Measurements from ENCODE around the gene XIRP2.

XIRP2 gene

DNA sequence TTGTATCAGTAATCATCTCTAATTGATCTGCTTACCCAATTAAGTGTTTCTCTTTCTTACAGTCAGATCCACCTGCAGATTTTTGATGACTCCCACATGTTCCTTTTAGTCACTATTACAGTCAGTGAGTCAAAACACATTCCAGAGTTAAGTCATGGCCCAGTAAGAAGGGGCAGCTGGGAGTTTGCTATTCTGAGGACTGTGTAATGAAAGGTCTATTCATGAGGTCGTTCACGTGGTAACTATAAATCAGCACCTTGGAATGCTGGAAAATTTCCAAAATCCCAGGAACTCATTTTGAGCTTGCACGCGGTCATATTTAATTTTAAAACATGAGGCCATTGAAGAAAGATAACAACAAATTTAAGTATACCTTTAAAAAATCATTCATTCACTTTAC lies 252.5 kb downstream of the XIRP2 start:
- TF ChIP-seq, protein P1, sequence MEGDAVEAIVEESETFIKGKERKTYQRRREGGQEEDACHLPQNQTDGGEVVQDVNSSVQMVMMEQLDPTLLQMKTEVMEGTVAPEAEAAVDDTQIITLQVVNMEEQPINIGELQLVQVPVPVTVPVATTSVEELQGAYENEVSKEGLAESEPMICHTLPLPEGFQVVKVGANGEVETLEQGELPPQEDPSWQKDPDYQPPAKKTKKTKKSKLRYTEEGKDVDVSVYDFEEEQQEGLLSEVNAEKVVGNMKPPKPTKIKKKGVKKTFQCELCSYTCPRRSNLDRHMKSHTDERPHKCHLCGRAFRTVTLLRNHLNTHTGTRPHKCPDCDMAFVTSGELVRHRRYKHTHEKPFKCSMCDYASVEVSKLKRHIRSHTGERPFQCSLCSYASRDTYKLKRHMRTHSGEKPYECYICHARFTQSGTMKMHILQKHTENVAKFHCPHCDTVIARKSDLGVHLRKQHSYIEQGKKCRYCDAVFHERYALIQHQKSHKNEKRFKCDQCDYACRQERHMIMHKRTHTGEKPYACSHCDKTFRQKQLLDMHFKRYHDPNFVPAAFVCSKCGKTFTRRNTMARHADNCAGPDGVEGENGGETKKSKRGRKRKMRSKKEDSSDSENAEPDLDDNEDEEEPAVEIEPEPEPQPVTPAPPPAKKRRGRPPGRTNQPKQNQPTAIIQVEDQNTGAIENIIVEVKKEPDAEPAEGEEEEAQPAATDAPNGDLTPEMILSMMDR (IDR thresholded peaks at IDR 0.05), result no peak
- no peak overlapping the region for H3K4me3 ChIP-seq (ENCODE audit: low read depth in 1 of 2, low read length in 1 of 2)
- H3K9me3 ChIP-seq, result no peaks in the 10 kb centered on the region
- H3K27ac ChIP-seq, result no peak overlapping the region
- H3K4me1 ChIP-seq (ENCODE audit: control insufficient read depth in 1 of 2, insufficient read depth in 1 of 2, low read depth in 1 of 2, low read length in 1 of 2), result no peaks in the 10 kb centered on the region
- no peaks in the 10 kb centered on the region for H3K36me3 ChIP-seq
- no peaks in the 10 kb centered on the region for H3K27me3 ChIP-seq

DNA sequence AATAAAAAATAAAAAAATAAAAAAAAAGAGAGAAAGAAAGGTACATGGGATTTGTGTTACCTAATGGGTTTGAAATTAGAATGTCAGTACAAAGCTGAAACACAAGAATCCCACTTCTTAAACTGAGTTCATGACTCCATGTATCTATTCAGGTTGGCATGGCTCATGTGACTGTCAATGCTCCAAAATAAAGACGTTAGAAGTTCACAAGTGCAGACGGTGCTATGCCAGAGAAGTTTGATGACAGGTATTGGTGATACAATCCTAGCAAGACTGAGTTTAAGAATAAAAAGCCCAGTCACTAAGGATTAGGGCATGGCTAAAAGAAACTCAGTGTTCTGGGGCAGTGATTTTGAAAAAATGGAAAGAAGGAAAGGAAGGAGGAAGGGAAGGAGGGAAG lies 254.3 kb downstream of the XIRP2 start:
- Histone ChIP-seq H3K36me3 (no peaks in the 10 kb centered on the region), H3K9me3 (no peaks in the 10 kb centered on the region), H3K4me1 (ENCODE audit: control insufficient read depth in 1 of 2, insufficient read depth in 1 of 2, low read depth in 1 of 2, low read length in 1 of 2) (no peaks in the 10 kb centered on the region), H3K27me3 (no peaks in the 10 kb centered on the region), H3K4me3 (ENCODE audit: low read depth in 1 of 2, low read length in 1 of 2) (no peak overlapping the region), H3K27ac (no peak overlapping the region)
- TF ChIP-seq, protein P1 (IDR thresholded peaks at IDR 0.05), result no peak

DNA sequence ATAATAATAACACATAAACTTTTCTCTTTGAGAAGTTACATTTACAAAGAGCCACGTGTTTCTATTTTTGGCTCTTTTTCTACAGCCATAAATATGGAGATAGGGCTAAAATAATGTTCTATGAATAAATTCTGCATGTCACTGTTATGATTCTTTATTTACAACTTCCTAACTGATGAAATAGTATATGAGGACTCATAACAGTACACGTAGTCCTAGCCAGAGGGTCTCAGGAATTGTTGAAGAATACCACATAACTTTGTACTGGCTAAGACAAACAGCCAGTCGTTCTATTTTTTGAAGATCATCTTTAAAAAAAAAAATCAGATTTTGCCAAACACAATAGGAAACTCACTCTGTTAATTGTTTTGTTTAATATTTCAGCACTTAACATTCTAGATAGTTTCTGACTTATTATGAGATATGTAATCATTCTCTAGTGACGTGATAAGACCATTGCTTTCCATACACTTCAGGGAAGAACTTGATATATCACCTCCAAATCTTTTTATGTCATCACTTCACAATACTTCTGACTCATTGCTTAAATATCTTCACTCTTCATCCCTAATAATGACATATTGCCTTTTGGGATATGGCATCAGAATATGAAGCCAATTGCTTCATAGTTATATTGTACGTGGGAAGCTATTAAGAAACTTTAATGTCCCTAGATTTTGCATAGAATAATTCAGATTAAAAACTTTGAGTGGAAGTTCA lies 256.1 kb downstream of the XIRP2 start:
- H3K4me1 ChIP-seq (ENCODE audit: control insufficient read depth in 1 of 2, insufficient read depth in 1 of 2, low read depth in 1 of 2, low read length in 1 of 2), result no peaks in the 10 kb centered on the region
- H3K9me3 ChIP-seq, result no peaks in the 10 kb centered on the region
- TF ChIP-seq, protein P1 (IDR thresholded peaks at IDR 0.05), result no peak
- no peak overlapping the region for H3K4me3 ChIP-seq (ENCODE audit: low read depth in 1 of 2, low read length in 1 of 2)
- no peaks in the 10 kb centered on the region for H3K27me3 ChIP-seq
- no peaks in the 10 kb centered on the region for H3K36me3 ChIP-seq
- H3K27ac ChIP-seq, result no peak overlapping the region

DNA sequence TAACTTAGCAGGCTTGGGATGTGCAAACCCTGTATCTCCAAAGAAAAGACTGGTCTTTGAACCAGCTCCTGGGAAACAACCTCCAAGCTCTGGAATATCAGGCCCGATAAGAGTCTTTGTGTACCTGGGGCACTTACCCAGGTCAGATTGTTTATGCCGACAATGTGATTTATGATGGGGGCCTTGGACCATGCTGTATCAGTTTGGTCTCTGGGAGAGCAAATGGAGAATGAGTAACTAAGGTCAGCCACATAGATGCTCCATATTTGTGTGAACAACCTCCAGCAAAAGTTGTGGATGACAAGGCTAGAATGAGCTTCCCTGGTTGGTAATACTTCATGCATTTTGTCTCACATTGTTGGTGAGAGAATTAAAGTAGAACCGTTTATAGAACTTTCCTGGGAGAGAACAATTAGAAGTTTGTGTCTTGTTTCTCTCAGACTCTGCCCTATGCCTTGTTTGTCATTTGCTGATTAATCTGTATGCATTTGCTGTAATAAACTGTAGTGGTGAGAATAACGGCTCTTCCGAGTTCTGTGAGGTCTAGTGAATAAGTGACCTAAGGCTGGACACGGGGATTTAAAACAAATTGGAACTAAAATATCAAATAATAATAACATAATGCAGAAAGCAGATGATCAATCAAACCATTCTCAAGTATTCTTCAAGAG lies 259.1 kb downstream of the XIRP2 start:
- Histone ChIP-seq H3K9me3 (no peaks in the 10 kb centered on the region), H3K27ac (no peak overlapping the region), H3K4me3 (ENCODE audit: low read depth in 1 of 2, low read length in 1 of 2) (no peak overlapping the region), H3K4me1 (ENCODE audit: control insufficient read depth in 1 of 2, insufficient read depth in 1 of 2, low read depth in 1 of 2, low read length in 1 of 2) (no peaks in the 10 kb centered on the region), H3K27me3 (no peaks in the 10 kb centered on the region), H3K36me3 (no peaks in the 10 kb centered on the region)
- TF ChIP-seq, protein P1 (IDR thresholded peaks at IDR 0.05), result no peak

DNA sequence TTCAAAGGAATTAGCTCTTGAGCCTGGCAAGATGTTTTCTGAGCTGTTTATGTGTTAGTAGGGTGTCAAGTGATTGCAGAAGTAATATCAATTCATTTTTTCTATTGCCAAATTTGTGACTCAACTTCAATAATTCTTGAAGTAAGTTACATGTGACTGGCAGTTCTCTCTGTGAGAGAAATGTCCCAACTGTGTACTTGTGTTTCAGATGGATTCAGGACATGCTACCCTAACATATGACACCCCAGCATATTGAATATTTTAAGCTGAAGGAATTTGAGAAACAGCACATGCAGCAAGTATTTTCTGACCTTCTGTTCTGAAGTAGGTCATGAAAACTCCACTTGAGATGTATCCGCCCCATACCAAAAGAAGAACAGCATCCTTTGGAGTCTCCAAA lies 263.6 kb downstream of the XIRP2 start:
- H3K9me3 ChIP-seq, result no peaks in the 10 kb centered on the region
- H3K4me3 ChIP-seq (ENCODE audit: low read depth in 1 of 2, low read length in 1 of 2), result no peak overlapping the region
- no peaks in the 10 kb centered on the region for H3K36me3 ChIP-seq
- TF ChIP-seq, protein P1 (IDR thresholded peaks at IDR 0.05), result no peak
- no peak overlapping the region for H3K27ac ChIP-seq
- H3K27me3 ChIP-seq, result no peaks in the 10 kb centered on the region
- no peaks in the 10 kb centered on the region for H3K4me1 ChIP-seq (ENCODE audit: control insufficient read depth in 1 of 2, insufficient read depth in 1 of 2, low read depth in 1 of 2, low read length in 1 of 2)

All from neutrophil (primary cell).